Measurements from ENCODE around the gene AREL1. TPM values are rescaled to one million over a fixed set of nuclear protein-coding genes. Genes with fewer than 3 reads are reported as not detected.

AREL1 gene
- total RNA-seq, 1 donor from 2014 or later = 21.9 TPM

DNA sequence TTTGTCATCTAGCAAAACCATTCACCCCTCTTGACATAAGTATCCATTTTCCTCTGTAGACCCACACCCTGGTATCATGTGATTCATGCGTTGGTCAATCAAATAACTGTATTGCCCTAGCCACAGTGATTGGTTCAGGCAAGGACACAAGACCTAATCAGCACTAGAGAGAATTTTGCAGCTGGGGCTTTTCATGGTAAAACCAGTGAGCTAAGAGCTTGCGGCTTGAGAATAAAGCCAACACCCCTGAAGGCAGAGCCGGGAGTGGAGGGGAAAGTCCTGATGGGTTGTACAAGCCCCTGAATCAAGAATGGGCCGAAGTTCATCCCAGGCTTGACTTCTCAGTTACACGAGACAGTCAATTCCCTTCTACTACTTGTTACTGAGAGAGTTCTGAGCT is 67.6 kb downstream of the AREL1 start:
- H3K4me3 ChIP-seq (ENCODE audit: low read length in 3 of 3) = no peak overlapping the region
- no peaks in the 10 kb centered on the region for H3K36me3 ChIP-seq (ENCODE audit: control insufficient read depth in 3 of 3, insufficient read depth in 3 of 3, low read length in 3 of 3)
- H3K27me3 ChIP-seq (ENCODE audit: control insufficient read depth in 3 of 3, insufficient read depth in 3 of 3, low read length in 3 of 3) = peaks cover 0 to 4% (median 0%) of the 10 kb centered on the region in 3 donors
- peak overlapping the region; percentile 41 for H3K27ac ChIP-seq (ENCODE audit: low read depth, low read length)
- peaks cover 24 to 37% (median 27%) of the 10 kb centered on the region in 3 donors for H3K4me1 ChIP-seq (ENCODE audit: control insufficient read depth in 3 of 3, insufficient read depth in 3 of 3, low read length in 3 of 3)
- no peaks in the 10 kb centered on the region for H3K9me3 ChIP-seq (ENCODE audit: control insufficient read depth in 3 of 3, low read length in 3 of 3)
- no peak overlapping the region for H3K9ac ChIP-seq (ENCODE audit: low read depth in 1 of 3, low read length in 3 of 3)

DNA sequence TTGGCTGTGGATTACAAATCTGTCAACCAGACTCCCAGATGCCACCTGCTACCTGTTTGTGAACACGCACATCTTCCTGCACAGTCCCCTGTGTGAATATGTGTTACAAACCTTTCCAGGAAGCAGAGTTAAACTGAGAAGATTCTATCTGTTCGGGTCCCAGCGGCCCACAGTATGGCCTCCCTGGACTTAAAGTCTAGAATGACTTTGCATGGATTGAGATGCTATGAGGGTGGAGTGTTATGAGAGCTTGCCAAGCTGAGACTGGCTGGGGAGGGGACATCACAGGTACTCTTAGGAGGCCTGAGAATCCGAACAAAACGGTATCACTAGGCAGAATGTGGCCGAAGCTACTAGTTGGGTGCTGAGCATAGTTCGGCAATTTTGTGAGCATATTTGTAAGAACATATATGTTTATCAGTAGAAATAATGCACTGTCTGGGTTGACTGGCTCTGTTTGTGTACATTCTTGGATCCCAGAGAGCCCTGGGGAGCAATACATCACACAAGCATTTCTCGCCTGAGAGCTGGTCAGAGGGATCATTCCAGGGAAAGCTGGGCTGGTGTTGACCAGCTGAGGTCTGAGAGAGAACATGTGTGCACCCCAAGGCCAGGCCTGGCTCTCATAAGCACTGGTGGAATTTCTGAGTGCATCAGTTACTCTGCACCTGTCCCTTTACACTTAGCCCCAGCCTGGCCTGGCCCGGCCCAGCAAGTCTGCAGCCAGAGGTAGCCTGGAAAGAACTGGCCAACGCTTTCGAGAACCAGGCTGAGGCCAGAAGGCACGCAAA is 71.1 kb downstream of the AREL1 start:
- Histone ChIP-seq H3K27ac (ENCODE audit: low read depth, low read length) (peak overlapping the region; percentile 11), H3K9me3 (ENCODE audit: control insufficient read depth in 3 of 3, low read length in 3 of 3) (no peaks in the 10 kb centered on the region), H3K4me3 (ENCODE audit: low read length in 3 of 3) (peak overlapping the region in 1 of 3 donors; percentile 41), H3K4me1 (ENCODE audit: control insufficient read depth in 3 of 3, insufficient read depth in 3 of 3, low read length in 3 of 3) (peaks cover 19 to 29% (median 22%) of the 10 kb centered on the region in 3 donors), H3K36me3 (ENCODE audit: control insufficient read depth in 3 of 3, insufficient read depth in 3 of 3, low read length in 3 of 3) (no peaks in the 10 kb centered on the region), H3K27me3 (ENCODE audit: control insufficient read depth in 3 of 3, insufficient read depth in 3 of 3, low read length in 3 of 3) (no peaks in the 10 kb centered on the region), H3K9ac (ENCODE audit: low read depth in 1 of 3, low read length in 3 of 3) (peak overlapping the region in 2 of 3 donors; percentile 17 to 20)

DNA sequence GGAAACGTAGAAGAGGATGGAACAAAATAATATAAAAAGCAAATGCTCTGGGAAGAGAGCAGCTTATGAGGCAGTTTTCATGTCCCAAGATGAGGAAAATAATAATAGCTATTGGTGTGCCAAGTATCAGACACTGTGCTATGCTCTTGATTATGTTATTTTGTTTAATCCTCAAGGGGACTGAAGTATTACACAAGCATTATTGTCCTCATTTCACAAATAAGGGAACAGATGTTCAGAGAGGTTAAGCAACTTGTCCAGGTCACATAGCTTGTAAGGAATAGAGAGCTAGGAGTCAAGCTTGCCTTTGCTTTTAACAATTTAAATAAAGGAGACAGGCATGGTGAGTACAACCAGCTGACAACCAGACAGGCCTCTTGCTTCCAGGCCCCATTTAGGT is 73.9 kb downstream of the AREL1 start:
- no peaks in the 10 kb centered on the region for H3K36me3 ChIP-seq (ENCODE audit: control insufficient read depth in 3 of 3, insufficient read depth in 3 of 3, low read length in 3 of 3)
- no peak overlapping the region for H3K27ac ChIP-seq (ENCODE audit: low read depth, low read length)
- no peaks in the 10 kb centered on the region for H3K27me3 ChIP-seq (ENCODE audit: control insufficient read depth in 3 of 3, insufficient read depth in 3 of 3, low read length in 3 of 3)
- H3K4me1 ChIP-seq (ENCODE audit: control insufficient read depth in 3 of 3, insufficient read depth in 3 of 3, low read length in 3 of 3) = peaks cover 19 to 26% (median 21%) of the 10 kb centered on the region in 3 donors
- H3K9ac ChIP-seq (ENCODE audit: low read depth in 1 of 3, low read length in 3 of 3) = no peak overlapping the region
- no peaks in the 10 kb centered on the region for H3K9me3 ChIP-seq (ENCODE audit: control insufficient read depth in 3 of 3, low read length in 3 of 3)
- no peak overlapping the region for H3K4me3 ChIP-seq (ENCODE audit: low read length in 3 of 3)

DNA sequence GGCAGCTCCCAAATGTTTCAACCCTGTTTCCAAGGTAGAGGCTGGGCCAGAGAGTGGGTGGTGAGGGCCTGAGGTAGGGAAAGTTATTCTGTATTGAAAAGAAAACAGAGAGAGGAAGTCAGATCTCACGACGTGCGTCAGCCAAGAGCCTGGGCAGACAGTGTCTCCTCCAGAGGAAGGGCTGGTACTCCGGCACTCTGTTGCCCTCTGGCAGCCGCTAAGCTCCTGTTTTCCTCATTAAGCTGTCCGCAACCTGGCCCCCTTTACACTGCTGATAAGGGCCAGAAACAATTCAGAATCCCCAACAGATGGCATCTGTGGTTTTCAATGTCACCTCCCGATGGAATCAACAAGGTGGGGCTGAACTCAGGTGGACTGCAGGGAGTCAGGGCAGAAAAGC is 74.8 kb downstream of the AREL1 start:
- peaks cover 19 to 26% (median 21%) of the 10 kb centered on the region in 3 donors for H3K4me1 ChIP-seq (ENCODE audit: control insufficient read depth in 3 of 3, insufficient read depth in 3 of 3, low read length in 3 of 3)
- no peaks in the 10 kb centered on the region for H3K36me3 ChIP-seq (ENCODE audit: control insufficient read depth in 3 of 3, insufficient read depth in 3 of 3, low read length in 3 of 3)
- no peaks in the 10 kb centered on the region for H3K27me3 ChIP-seq (ENCODE audit: control insufficient read depth in 3 of 3, insufficient read depth in 3 of 3, low read length in 3 of 3)
- H3K27ac ChIP-seq (ENCODE audit: low read depth, low read length) = no peak overlapping the region
- no peak overlapping the region for H3K9ac ChIP-seq (ENCODE audit: low read depth in 1 of 3, low read length in 3 of 3)
- H3K4me3 ChIP-seq (ENCODE audit: low read length in 3 of 3) = no peak overlapping the region
- H3K9me3 ChIP-seq (ENCODE audit: control insufficient read depth in 3 of 3, low read length in 3 of 3) = no peaks in the 10 kb centered on the region

DNA sequence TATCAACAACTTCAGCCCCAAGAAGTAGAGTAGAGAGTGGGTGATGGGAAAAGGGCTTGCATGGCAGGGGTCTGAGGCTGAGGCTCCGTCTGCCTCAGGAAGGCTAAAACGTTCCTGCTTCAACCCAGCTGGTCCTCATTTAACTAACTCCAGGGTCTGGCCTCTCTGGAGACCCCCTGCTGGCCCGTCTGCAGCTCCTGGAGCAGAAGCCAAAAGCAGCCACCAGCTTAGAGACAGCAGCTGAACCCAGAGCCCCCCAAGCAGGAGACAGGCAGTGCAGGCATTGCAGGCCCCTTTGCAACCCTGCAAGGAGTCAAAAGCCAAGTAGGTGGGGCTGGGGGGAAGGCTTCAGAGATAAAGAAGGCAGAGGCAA is 75.7 kb downstream of the AREL1 start:
- Histone ChIP-seq H3K9me3 (ENCODE audit: control insufficient read depth in 3 of 3, low read length in 3 of 3) (no peaks in the 10 kb centered on the region), H3K9ac (ENCODE audit: low read depth in 1 of 3, low read length in 3 of 3) (no peak overlapping the region), H3K4me1 (ENCODE audit: control insufficient read depth in 3 of 3, insufficient read depth in 3 of 3, low read length in 3 of 3) (peaks cover 15 to 25% (median 17%) of the 10 kb centered on the region in 3 donors), H3K4me3 (ENCODE audit: low read length in 3 of 3) (no peak overlapping the region), H3K27ac (ENCODE audit: low read depth, low read length) (no peak overlapping the region), H3K27me3 (ENCODE audit: control insufficient read depth in 3 of 3, insufficient read depth in 3 of 3, low read length in 3 of 3) (no peaks in the 10 kb centered on the region), H3K36me3 (ENCODE audit: control insufficient read depth in 3 of 3, insufficient read depth in 3 of 3, low read length in 3 of 3) (no peaks in the 10 kb centered on the region)

DNA sequence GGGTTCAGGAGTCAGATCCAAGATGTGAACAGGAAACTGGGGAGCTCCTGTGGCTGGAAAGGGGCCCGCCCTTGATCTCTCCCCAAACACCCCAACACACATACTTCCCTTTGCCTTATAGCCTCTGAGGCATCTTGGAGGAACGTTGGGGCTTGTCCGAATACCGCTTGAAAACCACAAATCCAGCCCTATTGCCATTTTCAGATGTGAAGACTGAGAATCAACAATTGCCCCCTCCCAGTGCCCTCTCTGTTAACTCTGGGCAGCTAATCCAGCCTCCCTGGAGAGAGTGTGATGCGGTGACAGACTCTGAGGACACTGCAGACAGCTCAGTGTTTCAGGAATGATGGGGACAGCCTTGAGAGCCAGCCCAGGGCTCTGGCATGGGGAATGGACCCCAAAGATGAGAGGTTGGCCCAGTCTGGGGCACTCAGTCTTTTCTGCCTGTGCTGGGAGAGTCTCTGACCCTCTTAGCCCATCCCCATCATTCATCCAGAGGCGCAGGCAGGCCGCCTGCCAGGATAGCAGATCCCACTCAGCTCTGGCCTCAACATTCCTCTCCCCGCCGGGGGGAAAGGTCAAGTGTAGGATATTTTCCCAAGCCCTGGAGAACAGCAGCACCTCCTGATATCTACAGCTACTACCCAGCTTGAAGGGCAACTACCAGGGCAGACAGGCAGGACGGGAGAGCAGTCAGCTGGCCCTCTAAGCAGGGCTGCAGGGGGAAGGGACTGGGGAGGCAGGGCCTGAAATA is 76.3 kb downstream of the AREL1 start:
- Histone ChIP-seq H3K27ac (ENCODE audit: low read depth, low read length) (no peak overlapping the region), H3K4me1 (ENCODE audit: control insufficient read depth in 3 of 3, insufficient read depth in 3 of 3, low read length in 3 of 3) (peaks cover 10 to 19% (median 12%) of the 10 kb centered on the region in 3 donors), H3K36me3 (ENCODE audit: control insufficient read depth in 3 of 3, insufficient read depth in 3 of 3, low read length in 3 of 3) (no peaks in the 10 kb centered on the region), H3K9ac (ENCODE audit: low read depth in 1 of 3, low read length in 3 of 3) (no peak overlapping the region), H3K27me3 (ENCODE audit: control insufficient read depth in 3 of 3, insufficient read depth in 3 of 3, low read length in 3 of 3) (no peaks in the 10 kb centered on the region), H3K4me3 (ENCODE audit: low read length in 3 of 3) (no peak overlapping the region), H3K9me3 (ENCODE audit: control insufficient read depth in 3 of 3, low read length in 3 of 3) (no peaks in the 10 kb centered on the region)

DNA sequence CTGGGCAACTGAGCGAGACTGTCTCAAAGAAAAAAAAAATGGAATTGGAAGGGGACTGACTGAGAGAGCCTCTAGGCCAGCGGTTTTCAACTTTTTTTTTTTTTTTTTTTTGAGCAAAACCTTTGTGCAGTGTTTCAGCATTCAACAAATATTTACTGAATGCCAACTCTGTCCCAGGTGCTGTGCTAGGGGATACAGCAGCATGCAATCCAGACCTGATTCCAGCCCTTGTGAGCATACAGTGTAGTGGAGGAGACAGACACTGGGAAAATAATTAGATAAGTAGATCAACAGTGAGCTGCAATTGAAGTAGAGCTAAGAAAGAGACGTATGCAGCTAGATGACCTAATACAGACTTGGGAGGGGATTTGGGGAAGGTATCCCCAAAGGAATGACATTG is 77.0 kb downstream of the AREL1 start:
- Histone ChIP-seq H3K27me3 (ENCODE audit: control insufficient read depth in 3 of 3, insufficient read depth in 3 of 3, low read length in 3 of 3) (no peaks in the 10 kb centered on the region), H3K9ac (ENCODE audit: low read depth in 1 of 3, low read length in 3 of 3) (no peak overlapping the region), H3K36me3 (ENCODE audit: control insufficient read depth in 3 of 3, insufficient read depth in 3 of 3, low read length in 3 of 3) (no peaks in the 10 kb centered on the region), H3K4me3 (ENCODE audit: low read length in 3 of 3) (no peak overlapping the region), H3K9me3 (ENCODE audit: control insufficient read depth in 3 of 3, low read length in 3 of 3) (no peaks in the 10 kb centered on the region), H3K4me1 (ENCODE audit: control insufficient read depth in 3 of 3, insufficient read depth in 3 of 3, low read length in 3 of 3) (peaks cover 8 to 19% (median 12%) of the 10 kb centered on the region in 3 donors), H3K27ac (ENCODE audit: low read depth, low read length) (no peak overlapping the region)

DNA sequence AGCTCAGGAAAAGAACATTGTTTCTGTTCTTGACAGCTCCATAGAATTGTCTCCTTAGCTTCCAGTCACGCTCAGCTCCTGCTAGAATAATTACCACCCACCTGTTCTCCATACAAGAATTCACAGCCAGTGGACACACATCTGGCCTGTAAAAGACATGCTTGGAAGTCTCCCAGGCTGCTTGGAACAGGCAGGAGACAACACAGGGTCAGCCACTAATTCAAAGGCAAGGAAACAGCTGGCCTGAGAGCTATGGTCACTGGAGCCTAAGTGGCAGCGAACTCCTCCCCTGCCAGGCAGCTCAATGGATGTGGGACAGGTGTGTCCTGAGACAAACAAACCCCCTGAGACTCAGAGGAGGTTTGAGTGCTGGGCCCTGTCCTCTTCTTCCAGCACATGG is 77.9 kb downstream of the AREL1 start:
- Histone ChIP-seq H3K4me1 (ENCODE audit: control insufficient read depth in 3 of 3, insufficient read depth in 3 of 3, low read length in 3 of 3) (peaks cover 7 to 17% (median 10%) of the 10 kb centered on the region in 3 donors), H3K27ac (ENCODE audit: low read depth, low read length) (no peak overlapping the region)

DNA sequence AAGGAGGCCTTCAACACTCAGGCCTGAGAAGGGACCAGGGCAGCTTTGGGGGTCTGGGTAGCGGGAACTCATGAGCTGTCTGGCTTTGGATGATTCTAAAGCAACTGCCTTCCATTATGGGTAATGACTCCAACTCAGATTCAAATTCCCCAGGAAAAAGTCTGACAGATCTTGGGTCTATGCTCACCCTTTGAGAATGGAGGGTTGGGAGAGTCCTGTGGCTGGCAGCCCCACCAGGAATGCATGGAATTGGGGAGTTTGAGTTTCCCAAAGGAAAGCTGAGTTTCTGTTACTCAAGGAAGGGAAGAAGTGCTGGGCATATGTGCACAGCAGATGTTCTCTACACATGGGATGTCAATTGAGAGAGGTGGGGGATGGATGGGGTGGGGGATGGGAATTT is 78.4 kb downstream of the AREL1 start:
- Histone ChIP-seq H3K27ac (ENCODE audit: low read depth, low read length) (no peak overlapping the region), H3K36me3 (ENCODE audit: control insufficient read depth in 3 of 3, insufficient read depth in 3 of 3, low read length in 3 of 3) (no peaks in the 10 kb centered on the region), H3K27me3 (ENCODE audit: control insufficient read depth in 3 of 3, insufficient read depth in 3 of 3, low read length in 3 of 3) (no peaks in the 10 kb centered on the region), H3K4me1 (ENCODE audit: control insufficient read depth in 3 of 3, insufficient read depth in 3 of 3, low read length in 3 of 3) (peaks cover 7 to 17% (median 10%) of the 10 kb centered on the region in 3 donors), H3K4me3 (ENCODE audit: low read length in 3 of 3) (no peak overlapping the region), H3K9me3 (ENCODE audit: control insufficient read depth in 3 of 3, low read length in 3 of 3) (no peaks in the 10 kb centered on the region), H3K9ac (ENCODE audit: low read depth in 1 of 3, low read length in 3 of 3) (no peak overlapping the region)

More for the DNA sequence above, 77.9 kb downstream of the AREL1 start:
- H3K36me3 ChIP-seq (ENCODE audit: control insufficient read depth in 3 of 3, insufficient read depth in 3 of 3, low read length in 3 of 3) = no peaks in the 10 kb centered on the region
- no peak overlapping the region for H3K9ac ChIP-seq (ENCODE audit: low read depth in 1 of 3, low read length in 3 of 3)
- no peak overlapping the region for H3K4me3 ChIP-seq (ENCODE audit: low read length in 3 of 3)
- no peaks in the 10 kb centered on the region for H3K27me3 ChIP-seq (ENCODE audit: control insufficient read depth in 3 of 3, insufficient read depth in 3 of 3, low read length in 3 of 3)
- H3K9me3 ChIP-seq (ENCODE audit: control insufficient read depth in 3 of 3, low read length in 3 of 3) = no peaks in the 10 kb centered on the region

All from skeletal muscle tissue (tissue), 4 donors.